NCI-H460 (cell line): ENCODE data around the gene CDKAL1. TPM values are rescaled to one million over a fixed set of nuclear protein-coding genes. Genes with fewer than 3 reads are reported as not detected.
"Not testable (repeated sequence)": the region's sequence is repeated elsewhere in the genome, so short reads cannot be mapped to it uniquely, and the experiment has no call there.

Experiments used
- DNase-seq: peaks from one replicate; pipeline ENCODE4 v3.0.0-alpha.2; 2016; ENCODE audit warnings: low read depth; ENCODE audit errors: extremely low read depth
- total RNA-seq: library from RNA; depleted of rRNA; stranded (reverse); fragments of >200 nt; shearing (Covaris generic); gene quantifications from 2 replicates; pipeline ENCODE4 v1.2.3, GENCODE V29; 2014

The CDKAL1 gene
- total RNA-seq, 1 experiment from 2014 or later: 12.3 TPM

GRCh38 chr6:21048047-21048446 lies 513.8 kb downstream of the CDKAL1 start:
- DNase-seq: no peak

GRCh38 chr6:21049148-21049547 lies 514.9 kb downstream of the CDKAL1 start:
- DNase-seq: no peak

DNA sequence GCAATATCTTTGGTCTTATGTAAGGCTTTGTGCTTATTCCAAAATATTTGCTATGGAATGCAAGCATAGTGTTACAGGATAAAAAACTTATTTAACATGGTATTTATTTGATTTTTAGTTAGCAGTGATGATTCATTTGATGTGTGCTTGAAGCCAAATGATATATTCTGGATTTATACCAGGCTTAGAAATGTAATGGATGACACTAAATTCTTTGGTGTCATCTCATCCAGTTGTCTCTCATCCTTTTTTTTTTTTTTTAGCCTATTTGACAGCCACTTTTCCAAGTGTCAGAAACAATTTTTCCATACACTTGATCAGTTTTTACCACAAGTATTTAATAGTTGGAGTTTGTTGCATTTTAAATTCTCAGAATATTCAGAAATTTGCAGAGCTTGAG lies 515.3 kb downstream of the CDKAL1 start:
- DNase-seq: no peak

GRCh38 chr6:21050935-21051334 lies 516.7 kb downstream of the CDKAL1 start:
- no peak for DNase-seq

DNA sequence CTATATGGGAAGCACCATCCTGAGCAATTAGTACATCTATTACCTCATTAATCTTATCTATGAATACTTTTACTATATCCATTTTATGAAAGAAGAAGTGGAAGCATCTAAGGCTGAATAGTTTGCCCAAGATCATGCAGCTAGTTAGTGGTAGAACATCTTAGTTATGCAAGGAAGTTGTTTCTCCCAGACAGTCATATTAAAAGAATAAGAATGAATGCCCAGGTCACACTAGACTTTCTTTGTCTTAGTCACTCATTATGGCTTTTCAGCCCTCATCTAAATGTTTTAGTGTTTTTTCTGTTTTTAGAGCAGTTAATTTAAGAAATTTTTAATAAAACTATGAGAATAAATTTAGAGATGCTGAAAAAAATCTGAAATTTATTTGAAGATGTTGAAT lies 517.5 kb downstream of the CDKAL1 start:
- no peak for DNase-seq

DNA sequence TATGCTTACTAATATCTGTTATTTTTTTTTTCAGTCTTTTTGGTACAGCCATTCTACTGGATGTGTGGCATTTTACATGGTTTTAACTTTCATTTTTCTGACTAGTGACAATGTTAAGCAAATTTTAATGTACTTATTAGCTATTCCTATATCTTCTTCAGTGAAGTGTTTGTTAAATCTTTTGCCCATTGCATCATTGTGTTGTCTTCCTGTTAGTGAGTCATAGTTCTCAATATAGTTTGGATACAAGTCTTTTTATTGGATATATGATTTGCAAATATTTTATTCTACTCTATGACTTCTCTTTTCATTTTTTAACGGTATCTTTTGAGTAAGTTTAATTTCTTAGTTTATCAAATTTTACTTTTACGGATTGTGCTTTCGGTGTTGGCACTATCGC lies 519.4 kb downstream of the CDKAL1 start:
- DNase-seq: no peak

- DNase-seq: not testable (repeated sequence)
Observed at GRCh38 chr6:21055480-21055879, 521.2 kb downstream of the CDKAL1 start.

- no peak for DNase-seq
Observed at GRCh38 chr6:21061892-21062291, 527.6 kb downstream of the CDKAL1 start.

DNA sequence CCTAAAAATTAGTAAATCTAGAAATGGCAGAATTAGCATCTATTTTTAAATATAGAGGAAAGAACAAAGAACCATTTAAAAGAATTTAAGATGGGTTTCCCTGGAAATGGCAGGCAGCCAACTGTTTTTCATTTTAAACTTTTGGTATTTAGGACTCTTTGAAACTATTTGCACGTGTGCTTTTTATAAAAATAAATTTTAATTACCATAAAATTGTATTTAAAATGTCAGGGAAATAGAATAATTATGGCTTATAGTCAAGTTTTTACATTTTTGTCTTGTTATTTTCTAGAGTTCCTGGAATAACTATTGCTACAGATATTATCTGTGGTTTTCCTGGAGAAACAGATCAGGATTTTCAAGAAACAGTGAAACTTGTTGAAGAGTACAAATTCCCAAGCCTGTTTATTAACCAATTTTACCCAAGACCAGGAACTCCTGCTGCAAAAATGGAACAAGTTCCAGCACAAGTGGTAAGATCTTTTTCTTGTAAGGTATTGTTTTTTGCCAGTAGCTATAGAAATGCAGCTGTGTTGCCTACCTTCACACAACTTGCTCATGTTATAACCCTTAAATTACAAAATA lies 530.6 kb downstream of the CDKAL1 start:
- DNase-seq: no peak

- DNase-seq: no peak
Observed at GRCh38 chr6:21067521-21067920, 533.3 kb downstream of the CDKAL1 start.

DNA sequence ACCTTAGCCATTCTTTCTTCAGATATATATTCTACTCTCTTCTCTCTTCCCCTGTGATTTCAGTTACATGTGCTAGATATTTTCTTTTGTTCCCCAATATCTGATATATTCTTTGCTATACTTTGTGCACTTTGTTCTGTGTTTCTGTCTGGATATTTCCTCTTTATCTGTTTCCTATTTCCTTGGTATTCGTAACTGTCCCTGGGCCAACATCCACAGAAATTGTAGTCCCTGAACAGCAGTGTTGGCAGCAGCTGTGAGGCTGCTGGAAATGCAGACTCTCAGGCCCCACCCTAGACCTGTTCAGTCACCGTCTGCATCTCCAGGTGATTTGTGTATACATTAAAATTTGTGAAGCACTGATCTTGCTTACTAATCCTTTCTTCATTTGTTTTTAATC lies 536.4 kb downstream of the CDKAL1 start:
- DNase-seq: no peak

DNA sequence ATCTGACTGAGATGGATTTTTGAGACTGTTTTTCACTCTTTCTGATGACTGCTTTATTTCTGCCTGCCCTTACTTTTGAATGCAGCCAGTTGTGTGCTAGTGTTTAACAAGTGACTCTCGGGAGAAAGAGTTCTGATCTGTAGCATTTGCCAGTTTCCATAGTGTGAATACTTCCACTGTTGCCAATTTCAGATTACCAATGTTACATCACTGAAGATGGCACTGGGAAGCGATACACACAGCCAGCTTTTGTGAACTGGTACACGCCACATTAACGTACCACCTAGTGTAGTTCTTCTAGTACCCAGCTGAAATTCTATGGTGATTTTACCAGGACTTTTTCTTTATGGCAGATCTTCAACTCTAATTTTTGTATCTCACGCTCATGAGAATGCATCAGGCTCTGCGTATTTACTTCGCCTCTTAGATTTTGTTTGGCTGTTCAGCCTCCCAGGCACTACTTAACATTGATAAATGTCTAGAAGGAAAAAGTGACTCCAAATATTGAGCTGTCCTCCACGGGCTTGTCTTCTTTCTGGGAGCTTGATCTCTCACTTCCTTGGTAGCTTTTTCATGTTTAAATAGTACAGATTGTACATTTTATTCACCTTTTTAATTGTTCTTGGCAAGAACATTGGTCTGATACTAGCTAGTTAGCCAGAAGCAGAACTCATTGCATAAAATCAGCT lies 537.7 kb downstream of the CDKAL1 start:
- DNase-seq: no peak

GRCh38 chr6:21073318-21073839 lies 539.1 kb downstream of the CDKAL1 start:
- no peak for DNase-seq

DNA sequence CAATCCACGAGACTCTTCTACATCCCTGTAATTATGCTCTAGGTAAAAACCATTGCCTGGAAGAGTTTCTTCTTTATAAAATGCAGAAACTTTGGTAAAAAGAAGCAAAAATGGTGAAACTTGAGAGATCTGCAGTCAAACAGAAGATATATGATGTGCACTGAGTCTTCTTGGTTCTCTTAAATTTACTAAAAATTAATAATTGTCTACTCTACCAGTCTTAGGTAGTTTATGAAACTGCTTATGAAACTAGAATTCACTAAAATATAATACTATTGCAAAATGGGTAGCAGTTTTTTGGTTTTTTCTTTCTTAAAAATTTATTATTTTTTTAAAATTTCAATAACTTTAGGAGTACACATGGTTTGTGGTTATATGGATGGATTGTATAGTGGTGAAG lies 540.2 kb downstream of the CDKAL1 start:
- no peak for DNase-seq

DNA sequence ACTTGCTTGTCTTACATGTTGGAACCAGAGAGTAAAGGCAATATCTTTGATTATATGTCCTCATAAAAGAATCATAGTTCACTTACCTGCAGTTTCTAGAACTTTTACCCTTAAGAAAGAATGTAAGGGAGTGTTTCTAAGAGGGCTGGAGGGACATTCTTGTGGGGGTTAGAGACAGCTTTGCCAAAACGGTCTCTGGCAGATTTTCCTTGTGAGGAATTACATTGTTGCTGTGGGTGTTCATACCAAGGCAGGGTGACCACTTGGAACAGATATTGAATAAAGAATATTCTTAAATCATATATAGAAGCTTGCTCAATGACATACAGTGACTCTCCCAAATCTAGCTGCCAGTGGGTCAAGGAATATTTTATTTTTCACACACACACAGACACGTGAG lies 541.7 kb downstream of the CDKAL1 start:
- DNase-seq: no peak

DNA sequence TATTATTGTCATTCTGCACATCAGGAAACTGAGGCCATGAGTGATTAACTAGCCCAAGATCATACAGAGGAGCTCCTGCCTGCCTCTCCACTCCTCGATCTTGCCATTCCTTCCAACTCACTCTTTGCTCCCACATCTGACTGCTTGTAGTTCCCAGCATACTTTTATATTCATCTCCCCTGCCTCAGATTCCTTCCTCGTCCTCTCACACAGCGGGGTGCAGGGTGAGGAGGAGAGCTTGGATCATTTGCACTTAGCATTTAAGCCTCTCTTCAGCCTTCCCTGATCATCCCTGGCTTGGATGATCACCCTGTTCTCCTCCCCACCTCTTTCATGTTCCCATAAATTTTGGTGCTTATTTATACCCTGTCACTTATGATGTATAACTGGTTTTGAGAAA lies 544.2 kb downstream of the CDKAL1 start:
- no peak for DNase-seq

- no peak for DNase-seq
Observed at GRCh38 chr6:21079468-21080048, 545.3 kb downstream of the CDKAL1 start.

DNA sequence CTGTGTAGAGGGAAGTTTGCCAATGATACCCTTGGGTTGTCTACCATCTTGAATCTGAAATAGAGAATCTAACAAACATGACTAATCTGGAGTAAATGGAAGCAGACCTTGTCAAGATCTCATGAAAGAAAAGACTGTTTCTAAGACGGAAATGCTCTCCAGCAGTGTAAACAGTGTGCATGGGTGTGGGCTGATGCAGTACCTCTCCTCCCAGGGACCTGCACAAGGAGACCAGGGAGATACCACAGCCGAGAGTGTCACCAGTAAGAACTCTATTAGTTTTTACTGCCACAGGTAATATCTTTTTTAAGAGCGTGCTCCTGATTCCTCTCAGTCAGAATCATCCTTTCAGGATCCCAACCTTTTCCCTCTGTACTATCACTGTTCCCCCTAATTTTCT lies 546.0 kb downstream of the CDKAL1 start:
- DNase-seq: no peak

- no peak for DNase-seq
Observed at GRCh38 chr6:21082091-21082490, 547.8 kb downstream of the CDKAL1 start.

DNA sequence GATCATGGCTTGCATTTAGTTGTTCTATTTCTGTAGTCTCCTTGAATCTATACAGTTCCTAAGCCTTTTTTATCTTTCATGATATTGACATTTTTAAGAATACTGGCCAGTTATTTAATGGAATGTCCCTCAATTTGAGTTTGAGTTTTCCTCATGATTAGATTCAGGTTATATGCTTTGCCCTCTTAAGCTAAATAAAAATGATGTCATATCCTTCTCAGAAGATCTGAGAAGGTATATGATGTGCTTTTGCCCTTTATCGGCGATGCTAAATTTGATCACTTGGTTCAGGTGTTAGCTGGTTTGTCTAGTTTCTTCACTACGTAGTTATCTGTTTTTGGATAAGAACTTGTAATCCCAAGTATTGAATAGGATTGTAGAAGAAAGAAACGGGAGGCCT lies 549.5 kb downstream of the CDKAL1 start:
- no peak for DNase-seq

- DNase-seq: no peak
Observed at GRCh38 chr6:21084656-21085055, 550.4 kb downstream of the CDKAL1 start.

GRCh38 chr6:21085211-21085610 lies 551.0 kb downstream of the CDKAL1 start:
- no peak for DNase-seq
